HL-60 (cell line): ENCODE data around the gene TERT.

Source experiments
- DNase-seq, 2 experiments: peaks; one replicate each; pipeline ENCODE4 v3.0.0-alpha.2; 2010 to 2020; ENCODE audit warnings: low read depth in 1 of 2, low spot score in 1 of 2
- H3K27ac ChIP-seq: fragments of 250-450 bp; sonication (Bioruptor Pico); replicated peaks from 2 replicates; pipeline ENCODE4 v1.5.1; 2020; ENCODE audit warnings: mild to moderate bottlenecking, moderate library complexity
- H3K27me3 ChIP-seq: fragments of 250-450 bp; sonication (Bioruptor Pico); 2 replicates; pipeline ENCODE4 v1.5.1; 2021; ENCODE audit warnings: mild to moderate bottlenecking, moderate library complexity; ENCODE audit not compliant: insufficient read depth, poor library complexity, severe bottlenecking
- H3K4me3 ChIP-seq: replicated peaks from 2 replicates; pipeline ENCODE4 v1.5.1; 2011; ENCODE audit warnings: mild to moderate bottlenecking, control low read depth, low read length; ENCODE audit not compliant: insufficient read depth
- CTCF ChIP-seq: IDR thresholded peaks from one replicate; pipeline ENCODE4 v1.5.1; 2011; ENCODE audit warnings: low read length, control low read depth, inconsistent platforms; ENCODE audit not compliant: insufficient read depth
- GABPA ChIP-seq: IDR thresholded peaks from 2 replicates; pipeline ENCODE4 v1.6.1; 2012; ENCODE audit warnings: low read depth
- POLR2AphosphoS5 ChIP-seq: IDR thresholded peaks from 2 replicates; pipeline ENCODE4 v1.6.1; 2012; ENCODE audit warnings: low read depth
- REST ChIP-seq: IDR thresholded peaks from 2 replicates; pipeline ENCODE4 v1.6.1; 2012; ENCODE audit warnings: low read depth; ENCODE audit not compliant: insufficient replicate concordance
- SPI1 ChIP-seq: IDR thresholded peaks from 2 replicates; pipeline ENCODE4 v1.6.1; 2012; ENCODE audit warnings: low read depth, mild to moderate bottlenecking, borderline replicate concordance

Gene TERT

GRCh38 chr5:1213508-1214162, 81.2 kb downstream of the TERT start:
- no peak for TF ChIP-seq GABPA
- no peak for TF ChIP-seq REST
- no peak for TF ChIP-seq CTCF
- H3K4me3 ChIP-seq = no peak overlapping the region
- H3K27ac ChIP-seq = no peak overlapping the region
- H3K27me3 ChIP-seq = no peaks in the 10 kb centered on the region
- DNase-seq = no peak

- H3K27ac ChIP-seq = no peak overlapping the region
- TF ChIP-seq REST = no peak
- no peak for TF ChIP-seq CTCF
- TF ChIP-seq SPI1 = no peak
- TF ChIP-seq GABPA = no peak
- TF ChIP-seq POLR2AphosphoS5 = no peak
- no peaks in the 10 kb centered on the region for H3K27me3 ChIP-seq
- no peak overlapping the region for H3K4me3 ChIP-seq
- DNase-seq = no peak
These were observed 82.0 kb downstream of the TERT start for GRCh38 chr5:1212881-1213280.

DNA sequence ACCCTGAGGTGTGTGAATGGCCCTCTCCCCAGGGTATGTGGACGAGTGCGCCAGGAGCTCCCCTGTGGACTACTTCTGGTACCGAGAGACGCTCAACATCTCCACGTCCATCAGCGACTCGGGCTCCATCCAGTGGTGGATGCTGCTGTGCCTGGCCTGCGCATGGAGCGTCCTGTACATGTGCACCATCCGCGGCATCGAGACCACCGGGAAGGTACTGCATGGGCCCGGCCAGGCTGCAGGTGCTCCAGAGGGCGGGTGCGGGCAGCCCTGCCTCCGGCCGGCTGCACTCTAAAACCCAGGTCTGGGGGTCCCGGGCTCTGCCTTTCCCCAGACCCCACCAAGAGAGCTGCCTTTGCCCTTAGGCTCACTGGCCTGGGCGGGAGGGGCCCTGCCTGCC, 82.6 kb downstream of the TERT start:
- TF ChIP-seq REST = no peak
- TF ChIP-seq GABPA = no peak
- TF ChIP-seq POLR2AphosphoS5 = no peak
- no peak for TF ChIP-seq SPI1
- no peak for TF ChIP-seq CTCF
- H3K27me3 ChIP-seq = no peaks in the 10 kb centered on the region
- H3K27ac ChIP-seq = no peak overlapping the region
- no peak for DNase-seq
- H3K4me3 ChIP-seq = no peak overlapping the region
